Chondrocyte (in vitro differentiated cells): ENCODE data around the gene WDR59. TPM values are rescaled to one million over a fixed set of nuclear protein-coding genes. Genes with fewer than 3 reads are reported as not detected.
"Not testable (repeated sequence)": the region's sequence is repeated elsewhere in the genome, so short reads cannot be mapped to it uniquely, and the experiment has no call there.

Experiments
- DNase-seq: peaks from one replicate; pipeline ENCODE4 v3.0.0; 2021; ENCODE audit warnings: mixed read lengths, low spot score
- H3K27ac Mint-ChIP-seq: one replicate; pipeline ENCODE4 v1.8.0; 2021; ENCODE audit warnings: mild to moderate bottlenecking, moderate library complexity, mixed read lengths; ENCODE audit not compliant: unreplicated experiment
- H3K27me3 Mint-ChIP-seq: 2 replicates; pipeline ENCODE4 v1.8.0; 2021; ENCODE audit warnings: low read depth, mixed read lengths
- H3K36me3 Mint-ChIP-seq: 2 replicates; pipeline ENCODE4 v1.8.0; 2021; ENCODE audit warnings: low read depth, mixed read lengths
- H3K4me1 Mint-ChIP-seq: 2 replicates; pipeline ENCODE4 v1.8.0; 2021; ENCODE audit warnings: low read depth, mild to moderate bottlenecking, mixed read lengths
- H3K4me3 Mint-ChIP-seq: one replicate; pipeline ENCODE4 v1.8.0; 2021; ENCODE audit warnings: mild to moderate bottlenecking, moderate library complexity, mixed read lengths; ENCODE audit not compliant: unreplicated experiment
- H3K9me3 Mint-ChIP-seq: 2 replicates; pipeline ENCODE4 v1.8.0; 2021; ENCODE audit warnings: low read depth, mixed read lengths
- CTCF ChIP-seq: fragments of 200-600 bp; sonication (generic); IDR thresholded peaks from 2 replicates; pipeline ENCODE4 v1.5.0; 2021; ENCODE audit warnings: antibody characterized with exemption, mild to moderate bottlenecking, moderate library complexity
- total RNA-seq: library from RNA; stranded (reverse); gene quantifications from 3 replicates; pipeline ENCODE4 v1.2.1, GENCODE V29; 2021

WDR59 gene
- total RNA-seq, 1 donor from 2014 or later, result 36.8 TPM

- peaks cover 6% of the 10 kb centered on the region for H3K4me1 Mint-ChIP-seq
- H3K4me3 Mint-ChIP-seq, result no peak overlapping the region
Observed at GRCh38 chr16:74922150-74923138, 62.5 kb downstream of the WDR59 start.

GRCh38 chr16:74921051-74921450 lies 63.9 kb downstream of the WDR59 start:
- peaks cover 30% of the 10 kb centered on the region for H3K36me3 Mint-ChIP-seq
- no peak for DNase-seq

More at GRCh38 chr16:74922150-74923138, 62.5 kb downstream of the WDR59 start:
- no peak for TF ChIP-seq CTCF
- Mint-ChIP-seq H3K27ac (no peak overlapping the region), H3K9me3 (no peaks in the 10 kb centered on the region), H3K36me3 (peaks cover 26% of the 10 kb centered on the region), H3K27me3 (no peaks in the 10 kb centered on the region)
- no peak for DNase-seq

GRCh38 chr16:74909665-74910064 lies 75.3 kb downstream of the WDR59 start:
- no peak overlapping the region for H3K27ac Mint-ChIP-seq
- peaks cover 21% of the 10 kb centered on the region for H3K9me3 Mint-ChIP-seq
- no peaks in the 10 kb centered on the region for H3K4me1 Mint-ChIP-seq
- no peak for TF ChIP-seq CTCF
- no peak for DNase-seq
- H3K27me3 Mint-ChIP-seq, result no peaks in the 10 kb centered on the region
- H3K4me3 Mint-ChIP-seq, result no peak overlapping the region
- H3K36me3 Mint-ChIP-seq, result peaks cover 52% of the 10 kb centered on the region

More at GRCh38 chr16:74921051-74921450, 63.9 kb downstream of the WDR59 start:
- no peak overlapping the region for H3K4me3 Mint-ChIP-seq
- no peak for TF ChIP-seq CTCF
- H3K4me1 Mint-ChIP-seq, result peaks cover 6% of the 10 kb centered on the region
- no peak overlapping the region for H3K27ac Mint-ChIP-seq
- no peaks in the 10 kb centered on the region for H3K9me3 Mint-ChIP-seq
- no peaks in the 10 kb centered on the region for H3K27me3 Mint-ChIP-seq

GRCh38 chr16:74908759-74909158 lies 76.2 kb downstream of the WDR59 start:
- H3K27ac Mint-ChIP-seq, DNase-seq, H3K27me3 Mint-ChIP-seq, H3K4me1 Mint-ChIP-seq, H3K4me3 Mint-ChIP-seq: not testable (repeated sequence)
- peaks cover 21% of the 10 kb centered on the region for H3K9me3 Mint-ChIP-seq
- peaks cover 48% of the 10 kb centered on the region for H3K36me3 Mint-ChIP-seq

GRCh38 chr16:74903901-74904678 lies 80.8 kb downstream of the WDR59 start:
- peaks cover 4% of the 10 kb centered on the region for H3K9me3 Mint-ChIP-seq
- peaks cover 29% of the 10 kb centered on the region for H3K36me3 Mint-ChIP-seq
- H3K4me3 Mint-ChIP-seq, result no peak overlapping the region
- DNase-seq, result no peak
- H3K27me3 Mint-ChIP-seq, result no peaks in the 10 kb centered on the region
- H3K4me1 Mint-ChIP-seq, result peaks cover 8% of the 10 kb centered on the region
- H3K27ac Mint-ChIP-seq, result no peak overlapping the region
- no peak for TF ChIP-seq CTCF
